HG03095 (cell line): ENCODE data around the gene MAPK8IP1.
A peak's percentile ranks its signal among the peaks of the same experiment; 100 is the strongest.

Experiments used
- ATAC-seq: cut with Tn5 transposase; IDR thresholded peaks from one replicate; pipeline ENCODE4 v1.9.1; 2021; ENCODE audit warnings: moderate library complexity; ENCODE audit not compliant: unreplicated experiment

The MAPK8IP1 gene

GRCh38 chr11:45859661-45860140, 25.8 kb upstream of the MAPK8IP1 start:
- ATAC-seq, result no peak

GRCh38 chr11:45860348-45860747, 25.1 kb upstream of the MAPK8IP1 start:
- ATAC-seq, result no peak

GRCh38 chr11:45860764-45861510, 24.5 kb upstream of the MAPK8IP1 start:
- ATAC-seq, result no peak

GRCh38 chr11:45864041-45864440, 21.4 kb upstream of the MAPK8IP1 start:
- no peak for ATAC-seq

GRCh38 chr11:45869551-45869950, 15.9 kb upstream of the MAPK8IP1 start:
- no peak for ATAC-seq

- no peak for ATAC-seq
These were observed 14.7 kb upstream of the MAPK8IP1 start for GRCh38 chr11:45870706-45871105.

- no peak for ATAC-seq
These were observed 13.8 kb upstream of the MAPK8IP1 start for GRCh38 chr11:45871638-45872037.

- ATAC-seq, result peak; percentile 57
These were observed 12.6 kb upstream of the MAPK8IP1 start for GRCh38 chr11:45872651-45873356.

- no peak for ATAC-seq
These were observed 9.1 kb upstream of the MAPK8IP1 start for GRCh38 chr11:45876401-45876800.

- ATAC-seq, result no peak
These were observed 8.2 kb upstream of the MAPK8IP1 start for GRCh38 chr11:45877221-45877620.

- ATAC-seq, result no peak
These were observed 7.6 kb upstream of the MAPK8IP1 start for GRCh38 chr11:45877845-45878244.

- ATAC-seq, result no peak
These were observed 5.4 kb upstream of the MAPK8IP1 start for GRCh38 chr11:45879803-45880686.

- ATAC-seq, result no peak
These were observed 4.5 kb upstream of the MAPK8IP1 start for GRCh38 chr11:45880772-45881570.

GRCh38 chr11:45881708-45882368, 3.6 kb upstream of the MAPK8IP1 start:
- no peak for ATAC-seq

- no peak for ATAC-seq
These were observed 760 bp upstream of the MAPK8IP1 start for GRCh38 chr11:45884596-45885185.

GRCh38 chr11:45885921-45886721, 670 bp downstream of the MAPK8IP1 start:
- no peak for ATAC-seq

GRCh38 chr11:45886816-45887520, 1.5 kb downstream of the MAPK8IP1 start:
- ATAC-seq, result no peak

GRCh38 chr11:45887587-45887986, 2.1 kb downstream of the MAPK8IP1 start:
- ATAC-seq, result no peak
